Body of pancreas (tissue), 4 donors: ENCODE data around the gene PHF21A.

Experiments
- POLR2A ChIP-seq, 3 donors: fragments of 450-650 bp; IDR thresholded peaks; one replicate each; pipeline ENCODE4 v1.6.1; 2016; ENCODE audit warnings: antibody characterized with exemption in 3 of 3, mild to moderate bottlenecking in 2 of 3
- TF ChIP-seq, protein P1 (sequence below), 7 experiments: fragments of 450-650 bp in 4 of 7; fragments of 200-600 bp in 3 of 7; sonication (generic) in 3 of 7; IDR thresholded peaks; one replicate each; pipeline ENCODE4 v1.5.1; 2016 to 2019; ENCODE audit warnings: antibody characterized with exemption in 7 of 7

DNA sequence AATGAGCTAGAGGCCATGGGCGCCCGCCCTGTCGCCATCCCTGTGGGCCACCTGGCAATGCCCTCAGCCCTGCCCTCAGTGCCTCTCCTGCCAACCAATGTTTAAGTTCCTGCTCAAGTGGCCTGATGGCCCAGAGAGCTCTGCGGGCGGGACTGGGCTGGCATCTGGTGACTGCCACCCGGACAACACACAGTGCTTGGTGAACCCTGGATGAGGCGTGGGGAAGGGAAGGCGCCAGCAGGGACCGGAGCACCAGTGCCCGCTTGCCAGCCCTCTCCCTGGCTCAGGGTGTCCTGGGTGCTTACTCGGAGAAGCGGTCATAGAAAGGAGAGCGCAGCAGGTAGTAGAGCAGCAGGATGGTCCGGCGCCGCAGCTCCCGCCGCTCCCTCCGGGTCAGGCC is 207.7 kb downstream of the PHF21A start:
- TF ChIP-seq POLR2A (IDR thresholded peaks at IDR 0.05) = no peak
- TF ChIP-seq, protein P1, sequence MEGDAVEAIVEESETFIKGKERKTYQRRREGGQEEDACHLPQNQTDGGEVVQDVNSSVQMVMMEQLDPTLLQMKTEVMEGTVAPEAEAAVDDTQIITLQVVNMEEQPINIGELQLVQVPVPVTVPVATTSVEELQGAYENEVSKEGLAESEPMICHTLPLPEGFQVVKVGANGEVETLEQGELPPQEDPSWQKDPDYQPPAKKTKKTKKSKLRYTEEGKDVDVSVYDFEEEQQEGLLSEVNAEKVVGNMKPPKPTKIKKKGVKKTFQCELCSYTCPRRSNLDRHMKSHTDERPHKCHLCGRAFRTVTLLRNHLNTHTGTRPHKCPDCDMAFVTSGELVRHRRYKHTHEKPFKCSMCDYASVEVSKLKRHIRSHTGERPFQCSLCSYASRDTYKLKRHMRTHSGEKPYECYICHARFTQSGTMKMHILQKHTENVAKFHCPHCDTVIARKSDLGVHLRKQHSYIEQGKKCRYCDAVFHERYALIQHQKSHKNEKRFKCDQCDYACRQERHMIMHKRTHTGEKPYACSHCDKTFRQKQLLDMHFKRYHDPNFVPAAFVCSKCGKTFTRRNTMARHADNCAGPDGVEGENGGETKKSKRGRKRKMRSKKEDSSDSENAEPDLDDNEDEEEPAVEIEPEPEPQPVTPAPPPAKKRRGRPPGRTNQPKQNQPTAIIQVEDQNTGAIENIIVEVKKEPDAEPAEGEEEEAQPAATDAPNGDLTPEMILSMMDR (IDR thresholded peaks at IDR 0.05) = no peak
